CD14-positive monocyte (primary cell): ENCODE data around the gene SEC24B. TPM values are rescaled to one million over a fixed set of nuclear protein-coding genes. Genes with fewer than 3 reads are reported as not detected.

Experiments
- DNase-seq, 3 donors: peaks; one replicate each; pipeline ENCODE4 v3.0.0-alpha.2; 2011 to 2022
- H2AFZ ChIP-seq: 2 replicates; pipeline ENCODE4 v1.6.0; 2012; ENCODE audit warnings: mild to moderate bottlenecking, low read depth, low read length, inconsistent platforms; ENCODE audit not compliant: insufficient read depth, poor library complexity, severe bottlenecking
- H3K27ac ChIP-seq, 2 donors: 1 replicate in 1 of 2; 2 replicates in 1 of 2; pipeline ENCODE4 v1.5.1; 2012 to 2013; ENCODE audit warnings: low read length in 2 of 2, control low read depth in 1 of 2, inconsistent platforms in 1 of 2, low read depth in 1 of 2, mild to moderate bottlenecking in 1 of 2
- H3K27me3 ChIP-seq, 2 donors: one replicate each; pipeline versions ENCODE4 v1.6.0 to v1.6.1; 2011 to 2013; ENCODE audit warnings: low read length in 2 of 2; ENCODE audit not compliant: control insufficient read depth in 2 of 2, insufficient read depth in 2 of 2
- H3K36me3 ChIP-seq, 2 donors: replicated peaks in 1 of 2; 1 replicate in 1 of 2; 2 replicates in 1 of 2; pipeline versions ENCODE4 v1.5.1 to v1.6.1; 2012 to 2013; ENCODE audit warnings: low read length in 2 of 2, control low read depth in 1 of 2, inconsistent platforms in 1 of 2, mild to moderate bottlenecking in 1 of 2; ENCODE audit not compliant: insufficient read depth in 2 of 2, control insufficient read depth in 1 of 2
- H3K4me1 ChIP-seq, 2 donors: 1 replicate in 1 of 2; 2 replicates in 1 of 2; pipeline versions ENCODE4 v1.5.1 to v1.6.1; 2012 to 2013; ENCODE audit warnings: low read length in 2 of 2, control low read depth in 1 of 2, inconsistent platforms in 1 of 2, mild to moderate bottlenecking in 1 of 2, moderate library complexity in 1 of 2; ENCODE audit not compliant: insufficient read depth in 2 of 2, control insufficient read depth in 1 of 2
- H3K4me2 ChIP-seq: replicated peaks from 2 replicates; pipeline ENCODE3; 2012; ENCODE audit warnings: low read length, moderate library complexity, mild to moderate bottlenecking; ENCODE audit not compliant: poor library complexity, severe bottlenecking; ENCODE audit errors: extremely low read depth
- H3K4me3 ChIP-seq, 3 experiments: fragments of 200-600 bp in 1 of 3; sonication (generic) in 1 of 3; replicated peaks in 1 of 3; 1 replicate in 2 of 3; 2 replicates in 1 of 3; pipeline ENCODE4 v1.5.1; 2011 to 2013; ENCODE audit warnings: low read length in 3 of 3, mild to moderate bottlenecking in 3 of 3, control low read depth in 2 of 3, low read depth in 2 of 3, inconsistent platforms in 1 of 3, moderate library complexity in 1 of 3
- H3K79me2 ChIP-seq: 2 replicates; pipeline ENCODE4 v1.6.0; 2012; ENCODE audit warnings: mild to moderate bottlenecking, control low read depth, inconsistent platforms, low read length, moderate library complexity; ENCODE audit not compliant: insufficient read depth
- H3K9ac ChIP-seq: 2 replicates; pipeline ENCODE4 v1.6.0; 2017; ENCODE audit warnings: low read length, mild to moderate bottlenecking; ENCODE audit not compliant: insufficient read depth, poor library complexity, severe bottlenecking
- H3K9me3 ChIP-seq, 2 donors: replicated peaks in 1 of 2; 1 replicate in 1 of 2; 2 replicates in 1 of 2; pipeline versions ENCODE4 v1.5.1 to v1.6.1; 2012 to 2013; ENCODE audit warnings: low read length in 2 of 2, control low read depth in 1 of 2; ENCODE audit not compliant: control insufficient read depth in 1 of 2, insufficient read depth in 1 of 2
- H4K20me1 ChIP-seq: 2 replicates; pipeline ENCODE4 v1.6.0; 2012; ENCODE audit warnings: mild to moderate bottlenecking, low read length, control low read depth, moderate library complexity; ENCODE audit not compliant: insufficient read depth
- H3K27ac Mint-ChIP-seq, 7 donors: one replicate each; pipeline ENCODE4 v1.8.0; 2020; ENCODE audit warnings: mild to moderate bottlenecking in 7 of 7, mixed read lengths in 7 of 7, moderate library complexity in 6 of 7, inconsistent platforms in 2 of 7
- H3K27me3 Mint-ChIP-seq, 3 donors: one replicate each; pipeline ENCODE4 v1.8.0; 2021 to 2022; ENCODE audit warnings: low read depth in 3 of 3, mild to moderate bottlenecking in 3 of 3, mixed read lengths in 3 of 3, moderate library complexity in 3 of 3, inconsistent platforms in 1 of 3
- H3K36me3 Mint-ChIP-seq, 2 donors: one replicate each; pipeline ENCODE4 v1.8.0; 2020; ENCODE audit warnings: mixed read lengths in 2 of 2, inconsistent platforms in 1 of 2, mild to moderate bottlenecking in 1 of 2
- H3K4me1 Mint-ChIP-seq: one replicate; pipeline ENCODE4 v1.8.0; 2020; ENCODE audit warnings: mild to moderate bottlenecking, mixed read lengths
- H3K4me3 Mint-ChIP-seq, 2 donors: one replicate each; pipeline ENCODE4 v1.8.0; 2020; ENCODE audit warnings: mild to moderate bottlenecking in 2 of 2, mixed read lengths in 2 of 2, moderate library complexity in 1 of 2
- H3K9me3 Mint-ChIP-seq, 7 donors: one replicate each; pipeline ENCODE4 v1.8.0; 2020 to 2022; ENCODE audit warnings: mixed read lengths in 7 of 7, mild to moderate bottlenecking in 6 of 7, moderate library complexity in 6 of 7, inconsistent platforms in 2 of 7
- CTCF ChIP-seq: fragments of 200-600 bp; IDR thresholded peaks from one replicate; pipeline ENCODE4 v1.8.0; 2022; ENCODE audit warnings: antibody characterized with exemption, mild to moderate bottlenecking
- WGBS: methylation state at CpG from one replicate; pipeline ENCODE4 v1.1.5; 2013; ENCODE audit warnings: missing lambda C conversion rate; ENCODE audit not compliant: insufficient coverage; 5-methylcytosine and 5-hydroxymethylcytosine counted together
- intact Hi-C, 2 donors: fragments of 100-400 bp; cut with micrococcal nuclease; formaldehyde crosslinking; loops; one replicate each; pipeline versions ENCODE4 v1.15.0 to v1.15.1; 2023
- polyA plus RNA-seq, 3 donors: library from polyadenylated mRNA; depleted of rRNA in 1 of 3; unstranded in 2 of 3; stranded (reverse) in 1 of 3; fragments of 300-500 nt in 2 of 3; fragments of >200 nt in 1 of 3; fragmentation: Illumina TruSeq in 2 of 3; gene quantifications; 1 replicate in 2 of 3; 2 replicates in 1 of 3; pipeline ENCODE4 v1.2.3, GENCODE V29; 2012 to 2021
- small RNA-seq: library from RNA; depleted of rRNA; stranded (forward); fragments of <200 nt; gene quantifications from one replicate; pipeline ENCODE3, GENCODE V24; 2012; ENCODE audit warnings: low read depth; ENCODE audit not compliant: insufficient read length

Gene SEC24B
- polyA plus RNA-seq, 3 donors = 8.0 to 27.4 (median 11.8) TPM

GRCh38 chr4:109589605-109590004, 156.0 kb downstream of the SEC24B start:
- Mint-ChIP-seq H3K36me3 (peaks cover 4 to 10% of the 10 kb centered on the region in 2 donors), H3K4me3 (no peak overlapping the region), H3K27me3 (no peaks in the 10 kb centered on the region), H3K27ac (peak overlapping the region in 1 of 7 donors; percentile 23), H3K9me3 (peaks cover 0 to 7% (median 2%) of the 10 kb centered on the region in 7 donors), H3K4me1 (peaks cover 1% of the 10 kb centered on the region)
- no CpG with 5 or more reads among the region's 2 CpGs for WGBS
- Histone ChIP-seq H3K9ac (no peak overlapping the region), H3K9me3 (peaks cover 0 to 6% of the 10 kb centered on the region in 2 donors), H4K20me1 (peaks cover 94% of the 10 kb centered on the region), H3K27ac (no peak overlapping the region), H3K4me1 (no peaks in the 10 kb centered on the region), H3K79me2 (peaks cover 58% of the 10 kb centered on the region), H3K27me3 (no peaks in the 10 kb centered on the region), H3K4me3 (no peak overlapping the region), H3K4me2 (no peak overlapping the region), H2AFZ (no peak overlapping the region), H3K36me3 (no peaks in the 10 kb centered on the region)
- no peak for TF ChIP-seq CTCF
- intact Hi-C loops = no loop called here
- DNase-seq = no peak

Small RNA genes lying within 50 kb of the gene (small RNA-seq; reads per million reads assigned to genes)
- gene MIR576 (11.8 reads per million, percentile 78 among the genes with 10 or more reads in this experiment), gene RN7SL55P (not detected)

Other genes starting within 250 kb of the SEC24B start
- not detected for gene COL25A1, start 131.2 kb upstream of the SEC24B start, polyA plus RNA-seq
- 100 to 1,000 TPM; 117 to 125 (median 123) TPM for gene MCUB, start 126.4 kb downstream of the SEC24B start, polyA plus RNA-seq